NCI-H774 (cell line): Measurements from ENCODE around the gene KCNE3.
"Not testable (repeated sequence)": the region's sequence is repeated elsewhere in the genome, so short reads cannot be mapped to it uniquely, and the experiment has no call there.

ENCODE experiments used
- DNase-seq: peaks from one replicate; lab custom pipeline; 2025; lab: John Stamatoyannopoulos, UW

KCNE3 gene

GRCh38 chr11:74443071-74443864, 24.1 kb downstream of the KCNE3 start:
- peak; percentile 84 for DNase-seq

GRCh38 chr11:74442636-74443035, 24.7 kb downstream of the KCNE3 start:
- DNase-seq = no peak

DNA sequence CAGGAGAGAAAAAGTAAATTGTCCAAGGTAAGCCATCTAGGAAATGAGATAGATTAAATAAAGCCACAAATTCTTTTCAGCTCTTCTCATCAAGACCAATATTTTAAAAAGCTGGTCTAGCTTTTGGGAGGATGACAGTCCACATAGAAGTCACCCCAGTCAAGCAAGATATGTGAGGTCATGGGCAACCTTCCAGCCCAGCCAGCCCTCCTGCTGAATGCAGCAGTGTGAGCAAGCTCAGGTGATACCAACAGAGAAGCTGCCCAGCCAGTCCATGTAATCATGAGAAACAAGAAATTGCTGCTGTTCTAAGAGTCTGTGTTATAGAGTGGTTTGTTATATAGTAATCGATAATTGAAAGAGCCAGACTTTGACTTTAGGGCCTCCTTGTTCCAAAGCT, 28.7 kb downstream of the KCNE3 start:
- DNase-seq = no peak

GRCh38 chr11:74437441-74438042, 29.8 kb downstream of the KCNE3 start:
- no peak for DNase-seq

- no peak for DNase-seq
Measured at GRCh38 chr11:74434528-74434927, 32.8 kb downstream of the KCNE3 start.

DNA sequence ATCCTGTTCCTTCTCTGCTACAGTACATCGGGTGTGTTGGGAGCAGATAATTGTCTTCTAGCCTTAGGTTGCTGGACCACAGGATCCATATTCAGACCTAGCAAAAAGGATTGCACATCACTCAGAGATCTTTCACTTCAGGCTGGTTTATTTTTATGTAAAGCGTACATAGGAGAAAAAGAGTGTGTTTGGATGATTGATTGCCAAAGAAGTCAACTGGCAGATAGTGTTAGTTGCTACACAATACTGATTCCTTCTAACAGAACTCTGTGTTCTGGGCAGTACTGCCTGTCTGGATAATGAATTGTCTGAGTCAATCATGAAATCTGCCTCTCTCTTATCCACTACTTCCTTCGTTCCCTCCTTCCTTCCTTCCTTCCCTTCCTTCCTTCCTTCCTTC, 38.1 kb downstream of the KCNE3 start:
- DNase-seq = no peak

GRCh38 chr11:74427384-74427886, 39.9 kb downstream of the KCNE3 start:
- DNase-seq = no peak

GRCh38 chr11:74425100-74425499, 42.2 kb downstream of the KCNE3 start:
- DNase-seq = no peak

DNA sequence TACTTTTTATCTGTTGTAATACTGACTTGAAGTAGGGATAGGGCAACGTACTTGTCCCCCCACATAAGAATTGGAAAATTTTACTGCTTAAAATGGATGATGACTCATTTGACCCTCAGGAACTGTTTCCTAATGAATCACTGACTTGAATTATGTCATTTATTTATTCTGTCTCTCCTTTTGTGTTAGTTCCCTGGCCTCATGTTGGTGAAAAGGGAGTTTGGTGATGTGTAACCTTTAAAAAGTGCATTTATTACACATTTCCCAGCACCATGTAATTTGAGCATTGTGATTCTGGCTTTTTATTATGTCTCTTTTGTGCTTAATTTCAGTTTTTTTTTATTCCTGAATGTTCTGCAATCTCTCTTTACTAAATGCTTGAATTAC, 48.8 kb downstream of the KCNE3 start:
- peak; percentile 79 for DNase-seq

GRCh38 chr11:74417860-74418508, 49.4 kb downstream of the KCNE3 start:
- no peak for DNase-seq

GRCh38 chr11:74417379-74417804, 50.0 kb downstream of the KCNE3 start:
- DNase-seq = peak; percentile 58

GRCh38 chr11:74416974-74417373, 50.4 kb downstream of the KCNE3 start:
- not testable (repeated sequence) for DNase-seq

- no peak for DNase-seq
Measured at GRCh38 chr11:74412733-74413359, 54.5 kb downstream of the KCNE3 start.

DNA sequence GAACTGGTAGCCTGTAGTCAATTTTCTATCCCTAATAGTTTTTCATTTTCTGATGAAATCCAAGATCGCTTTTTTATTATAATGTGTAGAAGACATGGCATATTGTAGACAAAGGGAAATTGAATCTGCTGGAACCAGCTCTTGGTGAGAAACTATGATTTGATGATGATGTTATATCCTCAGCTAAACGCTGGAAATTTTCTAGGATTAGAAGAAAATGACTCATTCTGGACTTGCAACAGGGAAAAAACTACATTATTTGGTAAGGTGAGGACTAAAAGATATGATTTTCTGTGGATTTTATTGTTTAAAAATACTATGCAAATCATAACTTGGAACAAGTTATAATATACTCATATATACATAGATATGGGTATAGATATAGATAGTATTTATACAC, 55.0 kb downstream of the KCNE3 start:
- no peak for DNase-seq

DNA sequence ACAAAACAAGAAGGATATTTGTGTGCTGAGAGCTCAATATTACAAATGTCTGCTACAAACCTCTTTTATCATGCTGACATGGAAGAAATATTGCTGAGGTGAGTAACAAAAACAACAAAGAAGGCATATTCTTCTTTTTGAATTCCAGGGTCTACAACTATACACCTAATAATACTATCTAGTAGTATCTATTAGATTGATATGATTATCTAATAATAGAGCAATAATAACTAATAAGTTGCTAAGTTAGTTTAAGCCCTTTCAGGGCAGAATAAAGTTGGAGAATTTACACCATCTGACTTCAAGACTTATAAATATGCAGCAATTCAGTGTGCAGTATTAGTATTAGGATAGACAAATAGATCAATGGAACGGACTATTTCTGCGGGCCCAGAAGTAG, 57.7 kb downstream of the KCNE3 start:
- no peak for DNase-seq
